K562 (cell line): Measurements from ENCODE around the gene PRTN3. TPM values are rescaled to one million over a fixed set of nuclear protein-coding genes. Genes with fewer than 3 reads are reported as not detected.
A peak's percentile ranks its signal among the peaks of the same experiment; 100 is the strongest.

Experiments used
- ATAC-seq: fragments of 200-7000 bp; cut with Tn5 transposase; 3 replicates; pipeline ENCODE4 v1.9.1; 2020; ENCODE audit warnings: moderate library complexity
- BruUV-seq: library from RNA; stranded (reverse); fragments of 400-500 nt; replicated peaks from 2 replicates; lab custom pipeline; 2021; lab: Mats Ljungman, UMichigan
- CTCF ChIA-PET: fragments of 300-600 bp; formaldehyde crosslinking; extraction: SDS; loops from one replicate; lab custom pipeline; 2021; ENCODE audit warnings: low intra/inter-chr PET ratio; lab: Yijun Ruan, JAX
- POLR2A ChIA-PET: fragments of 300-600, 350-650 bp; sonication (Branson Sonifier 250); formaldehyde crosslinking; extraction: SDS; loops from one replicate; lab custom pipeline; 2021; ENCODE audit warnings: antibody characterized with exemption, inconsistent platforms; lab: Yijun Ruan, JAX
- DNase-seq, 4 experiments: peaks; one replicate each; pipeline versions ENCODE4 v3.0.0 to v3.0.0-alpha.2; 2011 to 2018; ENCODE audit warnings: low spot score in 3 of 4, mixed read lengths in 3 of 4; ENCODE audit errors: extremely low read depth in 1 of 4
- FAIRE-seq: peaks from 2 replicates; lab custom pipeline; 2011; peaks lifted over from hg19 to GRCh38; lab: Jason Lieb, UNC
- H2AFZ ChIP-seq: 2 replicates; pipeline ENCODE4 v1.6.0; 2011; ENCODE audit warnings: low read depth, low read length, control low read depth, inconsistent platforms
- H3K27ac ChIP-seq: fragments of 200-600 bp; 3 replicates; pipeline ENCODE4 v1.8.0; 2011; ENCODE audit warnings: low read depth, mild to moderate bottlenecking, control low read depth, inconsistent platforms, low read length, moderate library complexity, mixed read lengths; ENCODE audit errors: extremely low read depth
- H3K27me3 ChIP-seq, 2 experiments: fragments of 300-600 bp in 1 of 2; 2 replicates in 1 of 2; 3 replicates in 1 of 2; pipeline versions ENCODE4 v1.6.0 to v1.8.0; 2011; ENCODE audit warnings: inconsistent platforms in 2 of 2, low read length in 2 of 2, mild to moderate bottlenecking in 1 of 2, mixed read lengths in 1 of 2, moderate library complexity in 1 of 2; ENCODE audit not compliant: control insufficient read depth in 2 of 2, insufficient read depth in 2 of 2
- H3K36me3 ChIP-seq: fragments of 300-600 bp; 3 replicates; pipeline ENCODE4 v1.8.0; 2011; ENCODE audit warnings: mild to moderate bottlenecking, low read length, inconsistent platforms; ENCODE audit not compliant: control insufficient read depth, insufficient read depth
- H3K4me1 ChIP-seq, 2 experiments: fragments of 200-600 bp in 1 of 2; replicated peaks in 1 of 2; 2 replicates in 1 of 2; 3 replicates in 1 of 2; pipeline versions ENCODE4 v1.5.1 to v1.8.0; 2011; ENCODE audit warnings: inconsistent platforms in 2 of 2, low read length in 2 of 2, mild to moderate bottlenecking in 1 of 2, mixed read lengths in 1 of 2, moderate library complexity in 1 of 2; ENCODE audit not compliant: control insufficient read depth in 2 of 2, insufficient read depth in 2 of 2
- H3K4me2 ChIP-seq: 2 replicates; pipeline ENCODE4 v1.6.1; 2011; ENCODE audit warnings: low read length, control low read depth, inconsistent platforms, mixed read lengths; ENCODE audit not compliant: insufficient read depth
- H3K4me3 ChIP-seq: fragments of 200-600 bp; sonication (generic), shearing (Covaris generic); 2 replicates; pipeline ENCODE4 v1.5.1; 2016; ENCODE audit warnings: control low read depth, inconsistent platforms
- H3K79me2 ChIP-seq: fragments of 200-600 bp; 3 replicates; pipeline ENCODE4 v1.8.0; 2011; ENCODE audit warnings: low read length, inconsistent platforms; ENCODE audit not compliant: control insufficient read depth, insufficient read depth
- H3K9ac ChIP-seq, 2 experiments: 2 replicates each; pipeline versions ENCODE4 v1.6.0 to v1.6.1; 2011; ENCODE audit warnings: low read depth in 2 of 2, low read length in 2 of 2, control low read depth in 1 of 2, inconsistent platforms in 1 of 2, mild to moderate bottlenecking in 1 of 2, mixed read lengths in 1 of 2; ENCODE audit not compliant: insufficient read depth in 1 of 2
- H3K9me1 ChIP-seq: one replicate; pipeline ENCODE4 v1.6.0; 2011; ENCODE audit warnings: inconsistent platforms, mild to moderate bottlenecking, low read length, moderate library complexity; ENCODE audit not compliant: control insufficient read depth, insufficient read depth
- H3K9me3 ChIP-seq: replicated peaks from 2 replicates; pipeline ENCODE4 v1.5.1; 2011; ENCODE audit warnings: low read depth, low read length, inconsistent platforms; ENCODE audit not compliant: control insufficient read depth, insufficient read depth
- H4K20me1 ChIP-seq: replicated peaks from 2 replicates; pipeline ENCODE4 v1.6.1; 2011; ENCODE audit warnings: low read length, inconsistent platforms, mixed read lengths; ENCODE audit not compliant: control insufficient read depth, insufficient read depth
- ADNP ChIP-seq: fragments of 200-800 bp; sonication (Bioruptor generic); IDR thresholded peaks from 2 replicates; pipeline ENCODE4 v1.6.1; 2016; ENCODE audit warnings: missing genetic modification characterization, missing compliant biosample characterization
- BDP1 ChIP-seq: IDR thresholded peaks from 3 replicates; pipeline ENCODE4 v1.6.1; 2011; ENCODE audit not compliant: insufficient read length, insufficient read depth
- CCNT2 ChIP-seq: IDR thresholded peaks from 2 replicates; pipeline ENCODE4 v1.6.1; 2011; ENCODE audit warnings: borderline replicate concordance, low read depth, mild to moderate bottlenecking, moderate library complexity, mixed read lengths, low read length; ENCODE audit not compliant: insufficient read length; ENCODE audit errors: extremely low read depth
- HNRNPLL ChIP-seq: fragments of 200-400 bp; formaldehyde crosslinking; IDR thresholded peaks from 2 replicates; pipeline ENCODE4 v1.6.1; 2017; ENCODE audit warnings: low read length, low read depth, mild to moderate bottlenecking; ENCODE audit not compliant: poor library complexity, severe bottlenecking
- MTF1 ChIP-seq: fragments of 250-450 bp; sonication (Bioruptor Pico); IDR thresholded peaks from 2 replicates; pipeline ENCODE4 v1.9.0; 2021; ENCODE audit warnings: moderate library complexity, mild to moderate bottlenecking, inconsistent platforms, borderline replicate concordance
- NCOA2 ChIP-seq, 2 experiments: fragments of 450-650 bp; IDR thresholded peaks; 2 replicates each; pipeline ENCODE4 v1.6.1; 2018; ENCODE audit warnings: mild to moderate bottlenecking in 2 of 2, moderate library complexity in 1 of 2; ENCODE audit not compliant: partially characterized antibody in 2 of 2
- POLR2A ChIP-seq: fragments of 450-650 bp; conservative IDR thresholded peaks from 2 replicates; pipeline ENCODE4 v1.6.1; 2016
- PREB ChIP-seq: sonication (generic); formaldehyde crosslinking; IDR thresholded peaks from 2 replicates; pipeline ENCODE4 v1.8.1; 2023; ENCODE audit warnings: mild to moderate bottlenecking, missing genetic modification reagents
- RFX5 ChIP-seq: IDR thresholded peaks from 2 replicates; pipeline ENCODE4 v1.6.1; 2011; ENCODE audit warnings: low read depth, mild to moderate bottlenecking, improper control_type of control experiment, low read length
- SUPT5H ChIP-seq: fragments of 450-650 bp; IDR thresholded peaks from 2 replicates; pipeline ENCODE4 v1.6.1; 2016
- ZNF780A ChIP-seq: fragments of 250-450 bp; sonication (Bioruptor Pico); IDR thresholded peaks from 2 replicates; pipeline ENCODE4 v1.5.0; 2021; ENCODE audit warnings: mild to moderate bottlenecking
- WGBS: fragments of 100-300 bp; shearing (Covaris generic); methylation state at CpG from one replicate; pipeline ENCODE4 v1.1.6; 2016; ENCODE audit warnings: low coverage, mixed read lengths; ENCODE audit not compliant: insufficient coverage; ENCODE audit errors: missing lambda C conversion rate; 5-methylcytosine and 5-hydroxymethylcytosine counted together
- in situ Hi-C: fragments of 300-500 bp; cut with MboI; formaldehyde crosslinking; loops from 4 replicates; pipeline ENCODE4 v1.15.0; 2018; ENCODE audit warnings: inconsistent platforms, mixed read lengths
- intact Hi-C: fragments of 100-400 bp; cut with micrococcal nuclease; formaldehyde crosslinking; loops from 2 replicates; pipeline ENCODE4 v1.14.2; 2022
- polyA plus RNA-seq, 8 experiments: library from polyadenylated mRNA; depleted of rRNA in 4 of 8; stranded (reverse) in 5 of 8; unstranded in 3 of 8; fragments of >200 nt; fragmentation: Nextera tagmentation in 2 of 8; fragmentation: Illumina TruSeq in 1 of 8; extraction: Ambion mirVana in 2 of 8; extraction: Trizol in 1 of 8; gene quantifications; 2 replicates each; pipeline versions ENCODE4 v1.2.1 to v1.2.3, GENCODE V29; 2011 to 2014; ENCODE audit warnings: inconsistent platforms in 1 of 8, missing spikeins in 1 of 8
- total RNA-seq, 7 experiments: library from RNA; depleted of rRNA in 6 of 7; stranded (reverse); fragments of >200 nt in 6 of 7; fragmentation: Illumina TruSeq in 2 of 7; extraction: Trizol in 2 of 7; gene quantifications; 2 replicates each; pipeline versions ENCODE4 v1.2.1 to v1.2.3, GENCODE V29; 2011 to 2021; ENCODE audit warnings: low replicate concordance in 1 of 7
- TF ChIP-seq, protein P1 (sequence below), 3 experiments: fragments of 200-800 bp in 1 of 3; fragments of 250-450 bp in 1 of 3; fragments of 450-650 bp in 1 of 3; sonication (Bioruptor Pico) in 1 of 3; sonication (Bioruptor generic) in 1 of 3; formaldehyde crosslinking in 1 of 3; IDR thresholded peaks; 2 replicates each; pipeline versions ENCODE4 v1.6.1 to v1.8.0; 2016 to 2022; ENCODE audit warnings: mild to moderate bottlenecking in 2 of 3, missing genetic modification characterization in 2 of 3, missing compliant biosample characterization in 1 of 3, moderate library complexity in 1 of 3
- TF ChIP-seq, protein P2 (sequence below): sonication (generic); formaldehyde crosslinking; IDR thresholded peaks from 2 replicates; pipeline ENCODE4 v1.8.1; 2023; ENCODE audit warnings: mild to moderate bottlenecking, missing genetic modification reagents
- TF ChIP-seq, protein P3 (sequence below): fragments of 250-450 bp; sonication (Bioruptor Pico); IDR thresholded peaks from 2 replicates; pipeline ENCODE4 v1.9.0; 2021; ENCODE audit warnings: mild to moderate bottlenecking

PRTN3 gene
- total and polyA plus RNA-seq, 9 of the 15 experiments (the other 6 are each of a cell fraction or from before 2014, with no cell fraction given) = 0.14 to 0.86 (median 0.43) TPM; not detected in 3

DNA sequence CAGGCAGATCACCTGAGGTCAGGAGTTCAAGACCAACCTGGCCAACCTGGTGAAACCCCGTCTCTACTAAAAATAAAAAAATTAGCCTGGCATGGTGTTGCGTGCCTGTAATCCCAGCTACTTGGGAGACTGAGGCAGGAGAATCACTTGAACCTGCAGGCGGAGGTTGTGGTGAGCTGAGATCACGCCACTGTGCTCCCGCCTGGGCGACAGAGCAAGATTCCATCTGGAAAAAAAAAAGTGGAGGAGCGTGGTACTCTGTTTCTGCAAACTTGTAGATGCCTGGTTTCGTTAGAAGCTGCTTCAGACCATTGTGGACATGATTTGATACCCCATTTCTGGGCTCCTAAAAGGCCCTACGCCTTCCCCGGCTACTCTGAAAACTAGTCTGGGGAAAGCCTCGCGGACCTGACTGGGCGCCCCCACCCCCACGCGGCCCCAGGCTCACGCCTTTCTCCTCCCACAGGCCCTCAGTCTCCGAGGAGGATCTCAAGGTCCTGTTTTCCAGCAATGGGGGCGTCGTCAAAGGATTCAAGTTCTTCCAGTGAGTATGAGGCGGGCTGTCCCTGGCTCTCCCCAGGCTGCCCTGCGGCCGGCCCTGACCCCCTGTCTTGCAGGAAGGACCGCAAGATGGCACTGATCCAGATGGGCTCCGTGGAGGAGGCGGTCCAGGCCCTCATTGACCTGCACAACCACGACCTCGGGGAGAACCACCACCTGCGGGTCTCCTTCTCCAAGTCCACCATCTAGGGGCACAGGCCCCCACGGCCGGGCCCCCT is 30.5 kb upstream of the PRTN3 start:
- DNase-seq = peak in 2 of 4 experiments; percentile 44 to 48
- 91% methylated on average over 29 of the region's 30 CpGs for WGBS
- no peaks in the 10 kb centered on the region for H4K20me1 ChIP-seq
- TF ChIP-seq HNRNPLL (no peak), ZNF780A (CRISPR knock-in tag) (no peak), CCNT2 (peak; percentile 5), RFX5 (no peak), NCOA2 (IDR thresholded peaks at IDR 0.05; ENCODE audit: partially characterized antibody in 2 of 2) (no peak), BDP1 (no peak), MTF1 (CRISPR knock-in tag) (no peak), ADNP (tag) (0 out of 2 replicates have a peak, but pooled peaks have one; percentile 16), PREB (CRISPR knock-in tag) (no peak), POLR2A (peak; percentile 64; the same call in 1 of the 2 replicates), SUPT5H (peak; percentile 50; the same call in 1 of the 2 replicates)
- TF ChIP-seq, protein P1, sequence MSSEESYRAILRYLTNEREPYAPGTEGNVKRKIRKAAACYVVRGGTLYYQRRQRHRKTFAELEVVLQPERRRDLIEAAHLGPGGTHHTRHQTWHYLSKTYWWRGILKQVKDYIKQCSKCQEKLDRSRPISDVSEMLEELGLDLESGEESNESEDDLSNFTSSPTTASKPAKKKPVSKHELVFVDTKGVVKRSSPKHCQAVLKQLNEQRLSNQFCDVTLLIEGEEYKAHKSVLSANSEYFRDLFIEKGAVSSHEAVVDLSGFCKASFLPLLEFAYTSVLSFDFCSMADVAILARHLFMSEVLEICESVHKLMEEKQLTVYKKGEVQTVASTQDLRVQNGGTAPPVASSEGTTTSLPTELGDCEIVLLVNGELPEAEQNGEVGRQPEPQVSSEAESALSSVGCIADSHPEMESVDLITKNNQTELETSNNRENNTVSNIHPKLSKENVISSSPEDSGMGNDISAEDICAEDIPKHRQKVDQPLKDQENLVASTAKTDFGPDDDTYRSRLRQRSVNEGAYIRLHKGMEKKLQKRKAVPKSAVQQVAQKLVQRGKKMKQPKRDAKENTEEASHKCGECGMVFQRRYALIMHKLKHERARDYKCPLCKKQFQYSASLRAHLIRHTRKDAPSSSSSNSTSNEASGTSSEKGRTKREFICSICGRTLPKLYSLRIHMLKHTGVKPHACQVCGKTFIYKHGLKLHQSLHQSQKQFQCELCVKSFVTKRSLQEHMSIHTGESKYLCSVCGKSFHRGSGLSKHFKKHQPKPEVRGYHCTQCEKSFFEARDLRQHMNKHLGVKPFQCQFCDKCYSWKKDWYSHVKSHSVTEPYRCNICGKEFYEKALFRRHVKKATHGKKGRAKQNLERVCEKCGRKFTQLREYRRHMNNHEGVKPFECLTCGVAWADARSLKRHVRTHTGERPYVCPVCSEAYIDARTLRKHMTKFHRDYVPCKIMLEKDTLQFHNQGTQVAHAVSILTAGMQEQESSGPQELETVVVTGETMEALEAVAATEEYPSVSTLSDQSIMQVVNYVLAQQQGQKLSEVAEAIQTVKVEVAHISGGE (CRISPR knock-in tag; IDR thresholded peaks at IDR 0.05) = no peak
- TF ChIP-seq, protein P2, sequence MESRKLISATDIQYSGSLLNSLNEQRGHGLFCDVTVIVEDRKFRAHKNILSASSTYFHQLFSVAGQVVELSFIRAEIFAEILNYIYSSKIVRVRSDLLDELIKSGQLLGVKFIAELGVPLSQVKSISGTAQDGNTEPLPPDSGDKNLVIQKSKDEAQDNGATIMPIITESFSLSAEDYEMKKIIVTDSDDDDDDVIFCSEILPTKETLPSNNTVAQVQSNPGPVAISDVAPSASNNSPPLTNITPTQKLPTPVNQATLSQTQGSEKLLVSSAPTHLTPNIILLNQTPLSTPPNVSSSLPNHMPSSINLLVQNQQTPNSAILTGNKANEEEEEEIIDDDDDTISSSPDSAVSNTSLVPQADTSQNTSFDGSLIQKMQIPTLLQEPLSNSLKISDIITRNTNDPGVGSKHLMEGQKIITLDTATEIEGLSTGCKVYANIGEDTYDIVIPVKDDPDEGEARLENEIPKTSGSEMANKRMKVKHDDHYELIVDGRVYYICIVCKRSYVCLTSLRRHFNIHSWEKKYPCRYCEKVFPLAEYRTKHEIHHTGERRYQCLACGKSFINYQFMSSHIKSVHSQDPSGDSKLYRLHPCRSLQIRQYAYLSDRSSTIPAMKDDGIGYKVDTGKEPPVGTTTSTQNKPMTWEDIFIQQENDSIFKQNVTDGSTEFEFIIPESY (CRISPR knock-in tag) = peak; percentile 93
- TF ChIP-seq, protein P3, sequence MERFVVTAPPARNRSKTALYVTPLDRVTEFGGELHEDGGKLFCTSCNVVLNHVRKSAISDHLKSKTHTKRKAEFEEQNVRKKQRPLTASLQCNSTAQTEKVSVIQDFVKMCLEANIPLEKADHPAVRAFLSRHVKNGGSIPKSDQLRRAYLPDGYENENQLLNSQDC (CRISPR knock-in tag) = no peak

More for the DNA sequence above, 30.5 kb upstream of the PRTN3 start:
- no peak overlapping the region for H3K4me3 ChIP-seq
- intact Hi-C loops (no loop called here), in situ Hi-C loops (no loop called here)
- no peak overlapping the region for H2AFZ ChIP-seq
- no peak overlapping the region for H3K27ac ChIP-seq
- H3K9me3 ChIP-seq = peaks cover 3% of the 10 kb centered on the region
- H3K9ac ChIP-seq = no peak overlapping the region
- no TSS peak for BruUV-seq
- H3K4me2 ChIP-seq = no peak overlapping the region
- H3K9me1 ChIP-seq = no peaks in the 10 kb centered on the region
- peaks cover 0 to 46% of the 10 kb centered on the region in 2 experiments; a peak in 2 of 5 replicates for H3K4me1 ChIP-seq
- ChIA-PET POLR2A (interaction anchor here (0.6 to 3.0 kb wide), 5 partner anchors 9 to 17 kb away, joined by 3 to 20 read pairs (median 4); partner anchors contain the start of gene PTBP1), CTCF (no interaction called here)
- H3K79me2 ChIP-seq = peaks cover 38% of the 10 kb centered on the region
- peaks cover 94% of the 10 kb centered on the region for H3K36me3 ChIP-seq
- H3K27me3 ChIP-seq = no peaks in the 10 kb centered on the region
- no peak for FAIRE-seq
- ATAC-seq = no peak
